Transverse colon (tissue), 4 donors: Measurements from ENCODE around the gene NPAS3. TPM values are rescaled to one million over a fixed set of nuclear protein-coding genes. Genes with fewer than 3 reads are reported as not detected.

Experiments
- DNase-seq: peaks from one replicate; pipeline ENCODE4 v3.0.0-alpha.2; 2019
- H3K27ac ChIP-seq, 4 donors: fragments of 200-600 bp; sonication (generic); 2 replicates each; pipeline ENCODE4 v1.5.1; 2016 to 2018; ENCODE audit warnings: inconsistent platforms in 4 of 4
- H3K27me3 ChIP-seq: fragments of 200-600 bp; sonication (generic); 2 replicates; pipeline ENCODE4 v1.5.1; 2017; ENCODE audit warnings: inconsistent platforms
- H3K36me3 ChIP-seq, 4 donors: fragments of 200-600 bp; sonication (generic); 2 replicates each; pipeline ENCODE4 v1.5.1; 2017 to 2019; ENCODE audit warnings: inconsistent platforms in 4 of 4
- H3K4me1 ChIP-seq, 4 donors: fragments of 200-600 bp; sonication (generic); 2 replicates each; pipeline ENCODE4 v1.5.1; 2017 to 2020; ENCODE audit warnings: inconsistent platforms in 4 of 4
- H3K4me3 ChIP-seq, 4 donors: fragments of 200-600 bp; sonication (generic); 1 replicate in 1 of 4; 2 replicates in 3 of 4; pipeline versions ENCODE4 v1.5.1 to v1.6.1; 2017 to 2019; ENCODE audit warnings: inconsistent platforms in 4 of 4
- H3K9me3 ChIP-seq, 2 donors: fragments of 200-600 bp; sonication (generic); 2 replicates each; pipeline ENCODE4 v1.5.1; 2017 to 2019; ENCODE audit warnings: inconsistent platforms in 2 of 2
- CTCF ChIP-seq, 5 experiments: fragments of 200-600 bp in 3 of 5; fragments of 450-650 bp in 2 of 5; sonication (generic) in 3 of 5; IDR thresholded peaks; 1 replicate in 2 of 5; 2 replicates in 3 of 5; pipeline ENCODE4 v1.5.1; 2016 to 2017; ENCODE audit warnings: antibody characterized with exemption in 5 of 5, inconsistent platforms in 3 of 5, mild to moderate bottlenecking in 2 of 5, moderate library complexity in 1 of 5
- EP300 ChIP-seq: sonication (generic); formaldehyde crosslinking; IDR thresholded peaks from one replicate; pipeline ENCODE4 v1.6.1; 2017; ENCODE audit warnings: antibody characterized with exemption, low read depth
- POLR2A ChIP-seq: fragments of 450-650 bp; IDR thresholded peaks from one replicate; pipeline ENCODE4 v1.6.1; 2016; ENCODE audit warnings: antibody characterized with exemption, mild to moderate bottlenecking, moderate library complexity
- POLR2AphosphoS5 ChIP-seq, 3 donors: sonication (generic); formaldehyde crosslinking; IDR thresholded peaks; one replicate each; pipeline ENCODE4 v1.6.1; 2016; ENCODE audit warnings: antibody characterized with exemption in 3 of 3
- WGBS, 2 donors: methylation state at CpG; one replicate each; pipeline ENCODE4 v1.1.5; 2018; ENCODE audit warnings: low coverage in 1 of 2; 5-methylcytosine and 5-hydroxymethylcytosine counted together
- in situ Hi-C, 4 donors: fragments of 200-750 bp; cut with MboI; loops; one replicate each; pipeline versions ENCODE4 v1.15.0 to v1.15.1; 2017; ENCODE audit warnings: low sequenced_read_pairs in 3 of 4, low pct_ligation_motif_present in 1 of 4, low pct_unique_long_range_greater_than_20kb in 1 of 4
- intact Hi-C: fragments of 100-400 bp; cut with DNase I; formaldehyde crosslinking; loops from one replicate; pipeline ENCODE4 v1.15.1; 2023; ENCODE audit warnings: low total_unique reads
- total RNA-seq, 4 donors: library from RNA; depleted of rRNA; stranded (reverse); fragments of >200 nt; gene quantifications; one replicate each; pipeline ENCODE4 v1.1.0, GENCODE V29; 2016

The NPAS3 gene
- total RNA-seq, 4 donors from 2014 or later = 0.96 to 6.4 (median 1.8) TPM

- no peak for DNase-seq
- Histone ChIP-seq H3K27ac (no peak overlapping the region), H3K36me3 (no peaks in the 10 kb centered on the region), H3K9me3 (no peaks in the 10 kb centered on the region), H3K4me1 (no peaks in the 10 kb centered on the region), H3K4me3 (no peak overlapping the region), H3K27me3 (no peaks in the 10 kb centered on the region)
- 86 to 100% methylated on average over 1 of the region's 1 CpG for WGBS, 2 donors
- intact Hi-C loops = no loop called here
- TF ChIP-seq POLR2A (no peak), EP300 (no peak), CTCF (IDR thresholded peaks at IDR 0.05) (no peak), POLR2AphosphoS5 (IDR thresholded peaks at IDR 0.05) (no peak)
- in situ Hi-C loops = no loop called here
Observed at GRCh38 chr14:33685698-33686097, 747.0 kb downstream of the NPAS3 start.

- no peaks in the 10 kb centered on the region for H3K4me1 ChIP-seq
- H3K36me3 ChIP-seq = no peaks in the 10 kb centered on the region
- 62 to 68% methylated on average over 1 to 3 of the region's 3 CpGs for WGBS, 2 donors
- no peak for DNase-seq
- no peak overlapping the region for H3K4me3 ChIP-seq
- intact Hi-C loops (no loop called here), in situ Hi-C loops (no loop called here)
- no peaks in the 10 kb centered on the region for H3K27me3 ChIP-seq
- TF ChIP-seq POLR2AphosphoS5 (IDR thresholded peaks at IDR 0.05) (no peak), EP300 (no peak), CTCF (IDR thresholded peaks at IDR 0.05) (no peak), POLR2A (no peak)
- no peaks in the 10 kb centered on the region for H3K9me3 ChIP-seq
- H3K27ac ChIP-seq = no peak overlapping the region
Observed at GRCh38 chr14:33686218-33686617, 747.5 kb downstream of the NPAS3 start.

GRCh38 chr14:33686856-33687255, 748.2 kb downstream of the NPAS3 start:
- TF ChIP-seq POLR2A (no peak), CTCF (IDR thresholded peaks at IDR 0.05) (no peak), EP300 (no peak), POLR2AphosphoS5 (IDR thresholded peaks at IDR 0.05) (no peak)
- in situ Hi-C loops (no loop called here), intact Hi-C loops (no loop called here)
- Histone ChIP-seq H3K4me1 (no peaks in the 10 kb centered on the region), H3K36me3 (no peaks in the 10 kb centered on the region), H3K27me3 (no peaks in the 10 kb centered on the region), H3K4me3 (no peak overlapping the region), H3K9me3 (no peaks in the 10 kb centered on the region), H3K27ac (no peak overlapping the region)
- WGBS, 2 donors = 85 to 90% methylated on average over 4 of the region's 4 CpGs
- no peak for DNase-seq

- 75 to 86% methylated on average over 4 of the region's 4 CpGs for WGBS, 2 donors
Observed at GRCh38 chr14:33689680-33690079, 751.0 kb downstream of the NPAS3 start.

GRCh38 chr14:33691907-33692306, 753.2 kb downstream of the NPAS3 start:
- H3K27me3 ChIP-seq = no peaks in the 10 kb centered on the region
- no peak for DNase-seq
- intact Hi-C loops = no loop called here
- TF ChIP-seq POLR2A (no peak), POLR2AphosphoS5 (IDR thresholded peaks at IDR 0.05) (no peak), CTCF (IDR thresholded peaks at IDR 0.05) (no peak), EP300 (no peak)
- H3K27ac ChIP-seq = no peak overlapping the region
- H3K4me1 ChIP-seq = no peaks in the 10 kb centered on the region
- H3K9me3 ChIP-seq = no peaks in the 10 kb centered on the region
- in situ Hi-C loops = no loop called here
- H3K4me3 ChIP-seq = no peak overlapping the region
- no peaks in the 10 kb centered on the region for H3K36me3 ChIP-seq
- WGBS, 2 donors = 65 to 82% methylated on average over 4 of the region's 4 CpGs

More at GRCh38 chr14:33689680-33690079, 751.0 kb downstream of the NPAS3 start:
- Histone ChIP-seq H3K4me1 (no peaks in the 10 kb centered on the region), H3K27me3 (no peaks in the 10 kb centered on the region), H3K4me3 (no peak overlapping the region), H3K36me3 (no peaks in the 10 kb centered on the region), H3K27ac (no peak overlapping the region), H3K9me3 (no peaks in the 10 kb centered on the region)
- TF ChIP-seq POLR2A = no peak
- no peak for TF ChIP-seq EP300
- DNase-seq = no peak
- in situ Hi-C loops (no loop called here), intact Hi-C loops (no loop called here)
